ENCODE results near the gene PFKFB2.
A peak's percentile ranks its signal among the peaks of the same experiment; 100 is the strongest.

PFKFB2 gene

GRCh38 chr1:207051191-207051943 is 1.7 kb upstream of the PFKFB2 start, which contains the start of gene YOD1:
YOD1 (minus strand) TSS chr1:207051208; CDS start chr1:207051030, 178 bp downstream.
- Histone ChIP-seq H3K4me1 (ENCODE audit: insufficient read depth, insufficient read length) (peaks cover 2% of the 10 kb centered on the region), H3K27me3 (ENCODE audit: insufficient read depth, insufficient read length) (no peaks in the 10 kb centered on the region), H3K36me3 (ENCODE audit: insufficient read depth, insufficient read length, low read length) (peaks cover 32% of the 10 kb centered on the region), H3K4me3 (ENCODE audit: insufficient read length, low read depth) (peak within 1 kb of the TSS; percentile 95), H3K9me3 (ENCODE audit: insufficient read depth, low read length) (no peaks in the 10 kb centered on the region), H3K9ac (ENCODE audit: insufficient read length, low read depth) (peak within 1 kb of the TSS; percentile 90)
- TF ChIP-seq ZNF274 (IDR thresholded peaks at IDR 0.05; ENCODE audit: low read depth, low read length) (no peak), YY1 (IDR thresholded peaks at IDR 0.05; ENCODE audit: insufficient read depth, insufficient read length) (no peak), SUZ12 (IDR thresholded peaks at IDR 0.05; ENCODE audit: extremely low read depth, insufficient read depth, insufficient read length) (no peak)
- no peak for DNase-seq (ENCODE audit: low read depth, low spot score)

DNA sequence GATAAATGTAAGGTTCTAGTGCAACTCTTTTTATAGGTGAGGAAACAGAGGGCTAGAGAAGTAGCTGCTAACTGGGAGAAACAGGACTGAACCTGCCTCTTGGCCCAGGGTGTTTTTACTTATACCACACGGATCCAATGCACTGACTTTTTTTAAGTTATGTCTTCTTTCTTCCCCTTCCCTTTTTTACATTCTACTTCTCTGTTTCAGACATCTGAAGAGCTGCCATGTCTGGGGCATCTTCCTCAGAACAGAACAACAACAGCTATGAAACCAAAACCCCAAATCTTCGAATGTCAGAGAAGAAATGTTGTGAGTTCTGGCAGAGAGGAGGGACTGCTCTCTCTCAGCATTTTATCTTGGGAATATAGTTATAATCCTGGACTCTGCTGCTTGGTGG is 1.4 kb downstream of the PFKFB2 start:
- no peaks in the 10 kb centered on the region for H3K4me1 ChIP-seq (ENCODE audit: insufficient read depth, insufficient read length)
- no peak for TF ChIP-seq SUZ12 (IDR thresholded peaks at IDR 0.05; ENCODE audit: extremely low read depth, insufficient read depth, insufficient read length)
- no peak for TF ChIP-seq YY1 (IDR thresholded peaks at IDR 0.05; ENCODE audit: insufficient read depth, insufficient read length)
- TF ChIP-seq ZNF274 (IDR thresholded peaks at IDR 0.05; ENCODE audit: low read depth, low read length), result no peak
- no peak overlapping the region for H3K9ac ChIP-seq (ENCODE audit: insufficient read length, low read depth)
- no peaks in the 10 kb centered on the region for H3K9me3 ChIP-seq (ENCODE audit: insufficient read depth, low read length)
- no peak for DNase-seq (ENCODE audit: low read depth, low spot score)
- peaks cover 1% of the 10 kb centered on the region for H3K36me3 ChIP-seq (ENCODE audit: insufficient read depth, insufficient read length, low read length)
- H3K4me3 ChIP-seq (ENCODE audit: insufficient read length, low read depth), result no peak overlapping the region
- H3K27me3 ChIP-seq (ENCODE audit: insufficient read depth, insufficient read length), result no peaks in the 10 kb centered on the region

DNA sequence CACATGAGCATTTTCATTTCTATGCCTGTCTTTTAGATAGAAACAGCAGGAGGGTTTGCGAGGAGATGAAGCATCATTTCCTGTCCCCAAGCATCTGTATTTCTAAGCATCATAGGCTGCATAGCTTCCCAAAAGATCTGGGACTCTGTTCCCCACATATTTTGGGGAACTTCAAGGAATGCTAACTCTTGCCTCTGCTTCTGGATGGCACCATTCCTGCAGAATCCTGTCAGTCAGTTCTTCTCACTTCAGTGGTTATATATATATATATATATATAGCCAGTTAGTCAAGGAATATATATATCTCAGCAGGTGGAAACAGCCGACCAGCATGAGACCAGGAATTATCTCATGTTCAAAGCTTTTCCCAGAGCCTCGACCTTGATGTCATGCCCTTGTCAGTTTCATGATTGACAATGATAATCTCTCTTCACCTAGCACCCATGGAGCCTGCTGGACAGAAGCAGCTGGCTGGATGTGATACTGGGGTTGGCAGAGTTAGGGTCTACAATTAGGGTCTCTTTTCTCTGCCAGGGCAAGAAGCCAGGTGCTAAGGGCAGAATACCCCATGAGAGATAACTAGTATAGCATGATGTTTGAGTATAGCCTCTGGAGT is 2.4 kb downstream of the PFKFB2 start:
- Histone ChIP-seq H3K36me3 (ENCODE audit: insufficient read depth, insufficient read length, low read length) (no peaks in the 10 kb centered on the region), H3K9ac (ENCODE audit: insufficient read length, low read depth) (no peak overlapping the region), H3K4me3 (ENCODE audit: insufficient read length, low read depth) (no peak overlapping the region), H3K9me3 (ENCODE audit: insufficient read depth, low read length) (no peaks in the 10 kb centered on the region), H3K4me1 (ENCODE audit: insufficient read depth, insufficient read length) (no peaks in the 10 kb centered on the region), H3K27me3 (ENCODE audit: insufficient read depth, insufficient read length) (no peaks in the 10 kb centered on the region)
- no peak for TF ChIP-seq ZNF274 (IDR thresholded peaks at IDR 0.05; ENCODE audit: low read depth, low read length)
- no peak for TF ChIP-seq YY1 (IDR thresholded peaks at IDR 0.05; ENCODE audit: insufficient read depth, insufficient read length)
- no peak for TF ChIP-seq SUZ12 (IDR thresholded peaks at IDR 0.05; ENCODE audit: extremely low read depth, insufficient read depth, insufficient read length)
- DNase-seq (ENCODE audit: low read depth, low spot score), result no peak

GRCh38 chr1:207056673-207057072 is 3.6 kb downstream of the PFKFB2 start:
- H3K4me3 ChIP-seq (ENCODE audit: insufficient read length, low read depth), result no peak overlapping the region
- H3K9ac ChIP-seq (ENCODE audit: insufficient read length, low read depth), result no peak overlapping the region
- no peak for TF ChIP-seq YY1 (IDR thresholded peaks at IDR 0.05; ENCODE audit: insufficient read depth, insufficient read length)
- TF ChIP-seq SUZ12 (IDR thresholded peaks at IDR 0.05; ENCODE audit: extremely low read depth, insufficient read depth, insufficient read length), result no peak
- TF ChIP-seq ZNF274 (IDR thresholded peaks at IDR 0.05; ENCODE audit: low read depth, low read length), result no peak
- no peak for DNase-seq (ENCODE audit: low read depth, low spot score)
- H3K4me1 ChIP-seq (ENCODE audit: insufficient read depth, insufficient read length), result no peaks in the 10 kb centered on the region
- no peaks in the 10 kb centered on the region for H3K27me3 ChIP-seq (ENCODE audit: insufficient read depth, insufficient read length)
- H3K36me3 ChIP-seq (ENCODE audit: insufficient read depth, insufficient read length, low read length), result peaks cover under 1% of the 10 kb centered on the region
- no peaks in the 10 kb centered on the region for H3K9me3 ChIP-seq (ENCODE audit: insufficient read depth, low read length)

DNA sequence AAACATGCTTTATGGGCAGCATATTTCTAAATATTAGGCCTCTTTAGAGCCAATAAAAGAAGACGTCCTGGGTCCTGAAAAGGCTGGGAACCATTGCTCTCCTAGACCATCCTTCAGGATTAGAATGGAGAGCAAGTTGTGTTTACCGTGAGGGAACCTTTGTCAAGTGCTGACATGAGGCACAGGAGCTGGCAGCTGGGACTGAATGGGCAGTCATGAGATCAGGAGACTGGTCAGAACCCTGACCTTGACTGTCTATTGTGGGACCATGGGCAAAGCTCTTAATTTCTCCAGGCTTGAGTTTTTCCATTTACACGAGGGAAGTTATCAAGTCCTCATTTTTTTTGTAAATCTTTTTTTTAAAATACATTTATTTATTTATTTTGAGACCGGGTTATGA is 5.2 kb downstream of the PFKFB2 start:
- no peak overlapping the region for H3K4me3 ChIP-seq (ENCODE audit: insufficient read length, low read depth)
- no peaks in the 10 kb centered on the region for H3K9me3 ChIP-seq (ENCODE audit: insufficient read depth, low read length)
- no peaks in the 10 kb centered on the region for H3K27me3 ChIP-seq (ENCODE audit: insufficient read depth, insufficient read length)
- H3K36me3 ChIP-seq (ENCODE audit: insufficient read depth, insufficient read length, low read length), result peaks cover 16% of the 10 kb centered on the region
- H3K4me1 ChIP-seq (ENCODE audit: insufficient read depth, insufficient read length), result no peaks in the 10 kb centered on the region
- TF ChIP-seq YY1 (IDR thresholded peaks at IDR 0.05; ENCODE audit: insufficient read depth, insufficient read length), result no peak
- no peak for TF ChIP-seq SUZ12 (IDR thresholded peaks at IDR 0.05; ENCODE audit: extremely low read depth, insufficient read depth, insufficient read length)
- no peak for TF ChIP-seq ZNF274 (IDR thresholded peaks at IDR 0.05; ENCODE audit: low read depth, low read length)
- no peak overlapping the region for H3K9ac ChIP-seq (ENCODE audit: insufficient read length, low read depth)
- DNase-seq (ENCODE audit: low read depth, low spot score), result no peak

DNA sequence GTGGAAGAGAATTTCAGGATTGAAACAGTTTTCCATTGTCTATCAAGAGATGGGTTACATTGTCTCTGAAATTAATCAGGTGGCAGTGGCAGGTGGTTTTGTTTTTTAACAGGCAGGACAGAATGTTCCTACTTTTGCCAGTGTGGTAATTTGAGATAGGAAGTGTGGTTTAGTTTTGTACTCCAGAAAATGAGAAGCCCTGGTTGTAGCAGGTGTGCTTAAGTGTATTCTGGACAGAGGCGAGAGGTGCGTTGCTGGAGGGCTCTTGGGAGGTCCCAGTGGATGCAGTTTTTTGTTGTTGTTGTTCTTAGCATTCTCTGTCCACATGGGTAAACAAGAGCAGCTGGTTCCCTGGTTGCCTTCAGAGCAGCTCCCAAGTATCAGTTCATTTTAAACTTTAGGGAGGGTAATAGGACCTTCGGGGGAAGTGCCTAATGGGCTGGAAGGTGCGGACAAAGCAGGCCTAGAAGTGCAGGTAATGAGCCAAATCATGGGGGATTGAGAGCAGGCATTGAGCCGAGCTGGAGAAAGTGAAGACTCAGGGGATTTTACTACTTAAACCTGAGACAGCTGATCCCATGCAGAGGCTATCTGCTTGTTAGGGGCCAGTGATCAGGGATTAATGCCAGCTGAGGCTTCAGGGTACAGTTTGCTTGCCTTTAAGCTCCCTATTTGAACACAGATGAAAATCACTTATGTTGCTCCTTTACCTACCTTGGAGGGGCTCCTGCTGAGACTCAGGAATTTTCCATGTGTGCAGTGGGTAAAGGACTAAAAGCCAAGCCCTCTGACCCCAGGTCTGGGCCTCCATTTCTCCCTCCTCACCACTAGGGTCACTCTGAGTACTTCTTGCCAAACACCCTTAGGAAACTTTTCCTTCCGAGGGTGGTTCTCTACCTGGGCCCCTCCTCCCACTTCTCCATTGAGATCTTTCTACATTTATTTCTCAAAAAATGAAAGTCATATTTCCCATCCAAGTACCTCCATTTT is 6.1 kb downstream of the PFKFB2 start:
- Histone ChIP-seq H3K4me3 (ENCODE audit: insufficient read length, low read depth) (no peak overlapping the region), H3K9me3 (ENCODE audit: insufficient read depth, low read length) (no peaks in the 10 kb centered on the region), H3K4me1 (ENCODE audit: insufficient read depth, insufficient read length) (no peaks in the 10 kb centered on the region), H3K27me3 (ENCODE audit: insufficient read depth, insufficient read length) (no peaks in the 10 kb centered on the region), H3K9ac (ENCODE audit: insufficient read length, low read depth) (no peak overlapping the region), H3K36me3 (ENCODE audit: insufficient read depth, insufficient read length, low read length) (peaks cover 25% of the 10 kb centered on the region)
- TF ChIP-seq SUZ12 (IDR thresholded peaks at IDR 0.05; ENCODE audit: extremely low read depth, insufficient read depth, insufficient read length) (no peak), YY1 (IDR thresholded peaks at IDR 0.05; ENCODE audit: insufficient read depth, insufficient read length) (no peak), ZNF274 (IDR thresholded peaks at IDR 0.05; ENCODE audit: low read depth, low read length) (no peak)
- no peak for DNase-seq (ENCODE audit: low read depth, low spot score)

Measured in NT2/D1 (cell line).